NCI-H524 treated with DMSO at 0.1 percent for 48 hours (cell line): ENCODE data around the gene ADAM15.

Experiments
- DNase-seq: peaks from one replicate; lab custom pipeline; 2025; lab: John Stamatoyannopoulos, UW

Gene ADAM15

GRCh38 chr1:155049651-155050559 lies 1.2 kb upstream of the ADAM15 start:
- no peak for DNase-seq

GRCh38 chr1:155051342-155051776 lies 243 bp downstream of the ADAM15 start:
- no peak for DNase-seq

GRCh38 chr1:155051777-155052398 lies 772 bp downstream of the ADAM15 start:
- DNase-seq: no peak

GRCh38 chr1:155052439-155053395 lies 1.6 kb downstream of the ADAM15 start:
- DNase-seq: no peak

- DNase-seq: no peak
These were observed 2.5 kb downstream of the ADAM15 start for GRCh38 chr1:155053531-155054105.

- no peak for DNase-seq
These were observed 6.0 kb downstream of the ADAM15 start for GRCh38 chr1:155057104-155057503.

- DNase-seq: no peak
These were observed 6.7 kb downstream of the ADAM15 start for GRCh38 chr1:155057788-155058211.

- DNase-seq: no peak
These were observed 9.6 kb downstream of the ADAM15 start for GRCh38 chr1:155060736-155061135.

- peak; percentile 14 for DNase-seq
These were observed 10.4 kb downstream of the ADAM15 start for GRCh38 chr1:155061381-155062150.

- DNase-seq: no peak
These were observed 11.1 kb downstream of the ADAM15 start for GRCh38 chr1:155062151-155062686.

- DNase-seq: no peak
These were observed 11.7 kb downstream of the ADAM15 start for GRCh38 chr1:155062702-155063411.

GRCh38 chr1:155063550-155064110 lies 12.5 kb downstream of the ADAM15 start, which contains the start of gene EFNA4:
TSS of gene EFNA4 (plus strand) at chr1:155063740. CDS start at chr1:155063824, 84 bp downstream.
- no peak for DNase-seq

- no peak for DNase-seq
These were observed 13.2 kb downstream of the ADAM15 start for GRCh38 chr1:155064111-155064831.

- no peak for DNase-seq
These were observed 13.8 kb downstream of the ADAM15 start for GRCh38 chr1:155064832-155065429.

- DNase-seq: no peak
These were observed 15.7 kb downstream of the ADAM15 start for GRCh38 chr1:155066777-155067176.

- no peak for DNase-seq
These were observed 17.5 kb downstream of the ADAM15 start for GRCh38 chr1:155068599-155068998.

GRCh38 chr1:155069551-155070157 lies 18.5 kb downstream of the ADAM15 start:
- DNase-seq: no peak

GRCh38 chr1:155070158-155070621 lies 19.1 kb downstream of the ADAM15 start:
- DNase-seq: no peak
